ENCODE measurements around the gene ZCCHC13.
"Not testable (repeated sequence)": the region's sequence is repeated elsewhere in the genome, so short reads cannot be mapped to it uniquely, and the experiment has no call there.

The ZCCHC13 gene

DNA sequence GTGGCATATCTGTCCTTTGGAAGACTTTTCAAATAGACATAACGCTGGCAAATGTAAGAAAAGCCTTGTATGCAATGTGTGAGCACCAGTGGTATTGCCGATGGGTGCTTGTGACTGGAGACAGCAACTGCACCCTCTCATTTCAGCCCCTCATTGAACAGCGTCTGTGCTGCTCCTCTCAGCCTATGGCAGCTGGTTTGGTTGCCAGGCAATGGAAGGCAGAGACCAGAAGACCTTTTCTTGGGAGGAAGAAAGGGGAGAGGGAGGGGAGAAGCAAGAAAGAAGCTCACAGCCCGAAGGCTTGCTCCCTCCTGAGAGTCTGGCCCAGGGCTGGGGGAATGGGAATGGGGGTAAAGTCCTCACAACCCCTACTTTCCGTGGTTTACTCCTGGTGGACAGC lies 20.2 kb downstream of the ZCCHC13 start:
- no peak for DNase-seq

DNA sequence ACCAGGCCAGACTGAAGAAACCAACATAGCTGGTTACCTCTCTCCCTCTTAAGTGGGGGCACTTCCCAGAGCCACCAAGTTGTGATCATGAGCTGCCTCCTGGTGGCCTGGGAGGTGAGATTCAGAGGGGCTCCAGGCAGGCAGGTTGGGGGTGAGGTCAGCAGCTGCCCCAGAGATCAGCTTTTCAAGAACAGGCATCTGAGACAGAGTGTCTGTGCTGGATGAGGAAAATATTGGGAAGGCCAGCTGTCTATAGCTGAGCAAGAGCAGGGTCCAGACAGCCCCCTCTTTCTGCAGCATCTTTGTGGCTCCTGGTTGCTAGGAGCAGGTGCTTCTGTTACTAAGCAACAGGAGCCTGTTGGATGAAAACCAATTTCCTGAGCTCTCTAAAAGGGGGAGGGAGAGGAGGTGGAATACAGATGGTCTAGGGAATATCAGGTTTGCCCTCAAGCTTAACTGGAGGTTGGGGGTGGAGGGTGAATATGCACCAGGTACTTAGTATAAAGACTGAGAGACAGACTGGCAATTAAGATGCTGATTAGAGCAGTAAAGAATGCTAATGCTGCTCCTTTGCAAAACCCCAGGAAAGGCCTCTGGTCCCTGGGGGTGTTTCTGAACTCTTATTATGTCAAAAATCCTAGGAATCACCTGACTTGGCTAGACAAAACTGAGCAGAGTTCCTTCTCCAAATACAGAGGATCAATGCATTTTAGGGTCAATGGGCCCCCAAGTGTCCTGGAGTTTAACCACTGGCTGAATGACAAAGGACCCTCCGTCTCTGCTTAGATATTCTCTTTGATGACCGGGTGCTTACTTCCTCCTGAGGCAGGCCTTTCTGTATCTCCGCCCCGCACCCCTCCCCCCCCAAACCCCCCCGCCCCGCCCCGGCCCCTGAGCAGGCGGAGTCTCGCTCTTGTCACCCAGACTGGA lies 21.4 kb downstream of the ZCCHC13 start:
- DNase-seq = peak; percentile 25

- DNase-seq = no peak
These were observed 34.9 kb downstream of the ZCCHC13 start for GRCh38 chrX:74338852-74339251.

GRCh38 chrX:74340051-74340450 lies 36.1 kb downstream of the ZCCHC13 start:
- no peak for DNase-seq

- DNase-seq = not testable (repeated sequence)
These were observed 38.2 kb downstream of the ZCCHC13 start for GRCh38 chrX:74342211-74342610.

GRCh38 chrX:74343343-74344279 lies 39.6 kb downstream of the ZCCHC13 start:
- peak; percentile 81 for DNase-seq

DNA sequence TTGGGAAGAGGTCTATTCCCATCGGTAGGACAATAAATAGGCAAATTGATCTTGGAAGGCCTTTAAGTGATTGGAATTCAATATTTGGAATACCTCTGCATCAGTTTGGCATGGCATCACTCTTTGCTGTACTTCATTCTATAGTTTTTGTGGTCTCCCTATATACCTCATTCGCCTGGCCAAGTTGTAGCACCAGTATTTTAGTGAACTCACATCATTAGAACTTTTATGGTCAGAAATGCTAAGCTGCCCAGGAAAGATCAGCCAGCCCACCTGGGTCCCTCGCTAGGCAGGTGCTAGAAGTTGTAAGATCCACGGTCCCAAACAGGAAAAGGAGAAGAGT lies 40.3 kb downstream of the ZCCHC13 start:
- DNase-seq = no peak

- DNase-seq = no peak
These were observed 42.1 kb downstream of the ZCCHC13 start for GRCh38 chrX:74346088-74346487.

- DNase-seq = no peak
These were observed 45.4 kb downstream of the ZCCHC13 start for GRCh38 chrX:74349387-74349786.

- DNase-seq = no peak
These were observed 47.8 kb downstream of the ZCCHC13 start for GRCh38 chrX:74351760-74352159.

DNA sequence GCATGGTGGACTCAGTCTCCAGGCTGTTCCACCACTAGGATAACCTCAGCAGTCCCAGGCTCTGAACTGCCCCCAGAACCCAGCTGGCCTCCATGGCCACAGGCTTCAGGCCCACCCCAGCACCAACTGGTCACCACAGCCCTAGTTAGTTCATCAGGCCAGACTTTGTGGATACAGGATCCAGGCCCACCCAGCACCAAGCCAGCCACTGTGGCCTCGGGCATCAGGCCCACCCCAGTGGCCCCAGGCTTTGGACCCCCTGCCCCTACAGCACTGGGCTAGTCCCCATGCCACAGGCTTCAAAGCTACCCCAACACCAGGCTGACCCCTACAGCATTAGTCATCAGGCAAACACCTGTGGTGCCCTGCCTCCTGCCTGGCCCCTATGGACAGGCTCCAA lies 50.0 kb downstream of the ZCCHC13 start:
- no peak for DNase-seq
